H9 (cell line): ENCODE data around the gene PEG3. TPM values are rescaled to one million over a fixed set of nuclear protein-coding genes. Genes with fewer than 3 reads are reported as not detected.

Experiments
- DNase-seq: peaks from one replicate; pipeline ENCODE4 v3.0.0-alpha.2; 2017
- H2AFZ ChIP-seq: one replicate; pipeline ENCODE4 v1.6.1; 2013; ENCODE audit warnings: mild to moderate bottlenecking, low read length, control low read depth, moderate library complexity
- H2AK5ac ChIP-seq: 2 replicates; pipeline ENCODE4 v1.6.1; 2013; ENCODE audit warnings: low read length, control low read depth, mixed read lengths; ENCODE audit not compliant: insufficient read length
- H2BK120ac ChIP-seq: one replicate; pipeline ENCODE4 v1.6.1; 2013; ENCODE audit warnings: low read depth, mild to moderate bottlenecking, low read length, control low read depth, inconsistent platforms; ENCODE audit not compliant: poor library complexity, severe bottlenecking
- H2BK12ac ChIP-seq: 2 replicates; pipeline ENCODE4 v1.6.1; 2013; ENCODE audit warnings: low read length, control low read depth, mixed read lengths, low read depth; ENCODE audit not compliant: insufficient read length
- H2BK15ac ChIP-seq: 2 replicates; pipeline ENCODE4 v1.6.1; 2013; ENCODE audit warnings: low read depth, low read length, control low read depth
- H2BK20ac ChIP-seq: one replicate; pipeline ENCODE4 v1.6.1; 2013; ENCODE audit warnings: low read depth, mild to moderate bottlenecking, low read length, control low read depth, inconsistent platforms; ENCODE audit not compliant: poor library complexity, severe bottlenecking
- H2BK5ac ChIP-seq: 2 replicates; pipeline ENCODE4 v1.6.1; 2013; ENCODE audit warnings: low read length, control low read depth, mixed read lengths; ENCODE audit not compliant: insufficient read length
- H3K14ac ChIP-seq: 2 replicates; pipeline ENCODE4 v1.6.1; 2013; ENCODE audit warnings: low read length, control low read depth; ENCODE audit not compliant: insufficient read depth
- H3K18ac ChIP-seq: 2 replicates; pipeline ENCODE4 v1.6.1; 2013; ENCODE audit warnings: low read depth, mild to moderate bottlenecking, mixed read lengths, low read length, control low read depth; ENCODE audit not compliant: insufficient read length
- H3K23ac ChIP-seq: 2 replicates; pipeline ENCODE4 v1.6.1; 2013; ENCODE audit warnings: low read length, control low read depth, mixed read lengths, low read depth; ENCODE audit not compliant: insufficient read length
- H3K23me2 ChIP-seq: 2 replicates; pipeline ENCODE4 v1.6.1; 2013; ENCODE audit warnings: low read depth, mild to moderate bottlenecking, mixed read lengths, low read length, control low read depth; ENCODE audit not compliant: insufficient read length, poor library complexity, severe bottlenecking
- H3K27ac ChIP-seq: 2 replicates; pipeline ENCODE4 v1.5.1; 2013; ENCODE audit warnings: low read length, control low read depth, mixed read lengths, low read depth; ENCODE audit not compliant: insufficient read length
- H3K27me3 ChIP-seq: 2 replicates; pipeline ENCODE4 v1.6.1; 2013; ENCODE audit warnings: low read length, control low read depth, inconsistent platforms; ENCODE audit not compliant: insufficient read depth
- H3K4ac ChIP-seq: 2 replicates; pipeline ENCODE4 v1.6.1; 2013; ENCODE audit warnings: low read depth, mild to moderate bottlenecking, control low read depth, inconsistent platforms, low read length, moderate library complexity
- H3K4me1 ChIP-seq: 2 replicates; pipeline ENCODE4 v1.6.1; 2013; ENCODE audit warnings: low read length, control low read depth, inconsistent platforms; ENCODE audit not compliant: insufficient read depth
- H3K4me2 ChIP-seq: 2 replicates; pipeline ENCODE4 v1.6.1; 2013; ENCODE audit warnings: low read length, control low read depth, mixed read lengths; ENCODE audit not compliant: insufficient read length, insufficient read depth
- H3K56ac ChIP-seq: 2 replicates; pipeline ENCODE4 v1.6.1; 2013; ENCODE audit warnings: low read depth, mild to moderate bottlenecking, mixed read lengths, low read length, control low read depth; ENCODE audit not compliant: insufficient read length
- H3K79me1 ChIP-seq: 2 replicates; pipeline ENCODE4 v1.6.1; 2013; ENCODE audit warnings: low read depth, mild to moderate bottlenecking, moderate library complexity, low read length, control low read depth, inconsistent platforms; ENCODE audit not compliant: insufficient read depth, poor library complexity, severe bottlenecking
- H3K79me2 ChIP-seq: 2 replicates; pipeline ENCODE4 v1.6.1; 2013; ENCODE audit warnings: low read length, control low read depth, inconsistent platforms; ENCODE audit not compliant: insufficient read depth
- H3K9ac ChIP-seq: 2 replicates; pipeline ENCODE4 v1.6.1; 2013; ENCODE audit warnings: low read length, control low read depth, mixed read lengths; ENCODE audit not compliant: insufficient read length; ENCODE audit errors: extremely low read depth
- H3K9me3 ChIP-seq: one replicate; pipeline ENCODE4 v1.6.1; 2013; ENCODE audit warnings: low read depth, low read length, inconsistent platforms; ENCODE audit not compliant: control insufficient read depth
- H3T11ph ChIP-seq: one replicate; pipeline ENCODE4 v1.6.1; 2013; ENCODE audit warnings: mild to moderate bottlenecking, low read length, control low read depth, inconsistent platforms
- H4K20me1 ChIP-seq: one replicate; pipeline ENCODE4 v1.6.1; 2013; ENCODE audit not compliant: control insufficient read depth, insufficient read length, insufficient read depth
- H4K5ac ChIP-seq: 2 replicates; pipeline ENCODE4 v1.6.1; 2013; ENCODE audit warnings: low read depth, mild to moderate bottlenecking, mixed read lengths, low read length, control low read depth; ENCODE audit not compliant: insufficient read length
- H4K8ac ChIP-seq: replicated peaks from 2 replicates; pipeline ENCODE4 v1.6.1; 2013; ENCODE audit warnings: low read length, control low read depth, mixed read lengths, low read depth; ENCODE audit not compliant: insufficient read length
- H4K91ac ChIP-seq: 2 replicates; pipeline ENCODE4 v1.6.1; 2013; ENCODE audit warnings: low read depth, mild to moderate bottlenecking, moderate library complexity, mixed read lengths, low read length, control low read depth; ENCODE audit not compliant: insufficient read length
- H3K27ac Mint-ChIP-seq, 3 experiments: 2 replicates in 2 of 3; 3 replicates in 1 of 3; pipeline ENCODE4 v1.8.0; 2020 to 2021; ENCODE audit warnings: mixed read lengths in 3 of 3, mild to moderate bottlenecking in 1 of 3, moderate library complexity in 1 of 3
- H3K27me3 Mint-ChIP-seq: 2 replicates; pipeline ENCODE4 v1.8.0; 2021; ENCODE audit warnings: low read depth, mild to moderate bottlenecking, moderate library complexity, mixed read lengths
- H3K36me3 Mint-ChIP-seq, 3 experiments: 2 replicates in 2 of 3; 3 replicates in 1 of 3; pipeline ENCODE4 v1.8.0; 2020 to 2021; ENCODE audit warnings: low read depth in 3 of 3, mixed read lengths in 3 of 3; ENCODE audit not compliant: insufficient read depth in 1 of 3
- H3K4me1 Mint-ChIP-seq, 2 experiments: 2 replicates each; pipeline ENCODE4 v1.8.0; 2020; ENCODE audit warnings: mixed read lengths in 2 of 2
- H3K4me3 Mint-ChIP-seq, 2 experiments: 2 replicates in 1 of 2; 3 replicates in 1 of 2; pipeline ENCODE4 v1.8.0; 2020 to 2021; ENCODE audit warnings: mild to moderate bottlenecking in 2 of 2, mixed read lengths in 2 of 2, moderate library complexity in 1 of 2
- H3K9me3 Mint-ChIP-seq, 2 experiments: 2 replicates in 1 of 2; 3 replicates in 1 of 2; pipeline ENCODE4 v1.8.0; 2020; ENCODE audit warnings: mild to moderate bottlenecking in 2 of 2, mixed read lengths in 2 of 2, moderate library complexity in 1 of 2
- WGBS: extraction: QIAGEN DNeasy Blood & Tissue Kit; methylation state at CpG from one replicate; pipeline ENCODE4 v1.1.7; 2013; ENCODE audit warnings: missing lambda C conversion rate, low lambda C conversion rate, mixed read lengths; ENCODE audit not compliant: insufficient read length; ENCODE audit errors: extremely low coverage; 5-methylcytosine and 5-hydroxymethylcytosine counted together
- total RNA-seq: library from RNA; stranded (reverse); gene quantifications from 2 replicates; pipeline ENCODE4 v1.2.1, GENCODE V29; 2021
- TF ChIP-seq, protein P1 (sequence below): fragments of 200-600 bp; sonication (generic); conservative IDR thresholded peaks from 3 replicates; pipeline ENCODE4 v1.8.0; 2021; ENCODE audit warnings: antibody characterized with exemption, mild to moderate bottlenecking

PEG3 gene
- total RNA-seq, 1 experiment from 2014 or later: not detected

DNA sequence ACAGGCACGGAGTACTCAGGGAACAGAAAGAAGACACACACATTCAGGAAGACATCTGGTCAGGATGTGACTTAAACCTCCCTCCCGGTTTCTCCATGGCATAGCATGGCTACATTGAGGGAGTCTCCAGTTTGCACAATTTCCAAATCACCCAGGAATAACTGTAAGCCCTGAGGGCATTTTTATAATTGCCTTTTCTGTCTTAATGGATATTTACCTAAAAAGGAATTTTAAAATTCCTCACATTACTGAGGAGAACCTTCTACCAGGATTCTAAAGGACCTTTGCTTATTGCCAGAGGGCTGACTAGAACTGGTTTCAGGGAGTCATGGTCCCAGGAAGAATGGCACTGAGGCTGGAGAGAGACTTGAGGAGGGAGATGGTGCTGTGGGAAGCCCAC is 21.4 kb downstream of the PEG3 start:
- no peak overlapping the region for H2BK120ac ChIP-seq
- H3K27ac ChIP-seq: no peak overlapping the region
- H4K5ac ChIP-seq: no peak overlapping the region
- no peak overlapping the region for H3K9ac ChIP-seq
- H4K91ac ChIP-seq: no peak overlapping the region
- H2AK5ac ChIP-seq: no peak overlapping the region
- H3K14ac ChIP-seq: no peak overlapping the region
- TF ChIP-seq, protein P1, sequence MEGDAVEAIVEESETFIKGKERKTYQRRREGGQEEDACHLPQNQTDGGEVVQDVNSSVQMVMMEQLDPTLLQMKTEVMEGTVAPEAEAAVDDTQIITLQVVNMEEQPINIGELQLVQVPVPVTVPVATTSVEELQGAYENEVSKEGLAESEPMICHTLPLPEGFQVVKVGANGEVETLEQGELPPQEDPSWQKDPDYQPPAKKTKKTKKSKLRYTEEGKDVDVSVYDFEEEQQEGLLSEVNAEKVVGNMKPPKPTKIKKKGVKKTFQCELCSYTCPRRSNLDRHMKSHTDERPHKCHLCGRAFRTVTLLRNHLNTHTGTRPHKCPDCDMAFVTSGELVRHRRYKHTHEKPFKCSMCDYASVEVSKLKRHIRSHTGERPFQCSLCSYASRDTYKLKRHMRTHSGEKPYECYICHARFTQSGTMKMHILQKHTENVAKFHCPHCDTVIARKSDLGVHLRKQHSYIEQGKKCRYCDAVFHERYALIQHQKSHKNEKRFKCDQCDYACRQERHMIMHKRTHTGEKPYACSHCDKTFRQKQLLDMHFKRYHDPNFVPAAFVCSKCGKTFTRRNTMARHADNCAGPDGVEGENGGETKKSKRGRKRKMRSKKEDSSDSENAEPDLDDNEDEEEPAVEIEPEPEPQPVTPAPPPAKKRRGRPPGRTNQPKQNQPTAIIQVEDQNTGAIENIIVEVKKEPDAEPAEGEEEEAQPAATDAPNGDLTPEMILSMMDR: no peak
- no peak overlapping the region for H2AFZ ChIP-seq
- H3K27me3 Mint-ChIP-seq: no peaks in the 10 kb centered on the region; the same call in 1 of the 2 replicates
- no peak overlapping the region for H3K18ac ChIP-seq
- peaks cover 96% of the 10 kb centered on the region for H3K9me3 ChIP-seq
- H3T11ph ChIP-seq: no peak overlapping the region
- H2BK20ac ChIP-seq: no peak overlapping the region
- no peak overlapping the region for H3K27ac Mint-ChIP-seq
- H3K4ac ChIP-seq: no peak overlapping the region
- H2BK5ac ChIP-seq: no peak overlapping the region
- no peaks in the 10 kb centered on the region for H3K4me1 Mint-ChIP-seq
- WGBS: no CpG with 5 or more reads among the region's 2 CpGs
- H4K8ac ChIP-seq: no peak overlapping the region
- no peak overlapping the region for H3K23ac ChIP-seq
- H3K4me3 Mint-ChIP-seq: no peak overlapping the region
- no peak for DNase-seq
- no peaks in the 10 kb centered on the region for H3K79me2 ChIP-seq
- H4K20me1 ChIP-seq: no peaks in the 10 kb centered on the region
- no peak overlapping the region for H2BK15ac ChIP-seq
- peaks cover 99 to 100% of the 10 kb centered on the region in 2 experiments for H3K9me3 Mint-ChIP-seq
- H3K79me1 ChIP-seq: no peaks in the 10 kb centered on the region
- H2BK12ac ChIP-seq: no peak overlapping the region
- H3K23me2 ChIP-seq: no peaks in the 10 kb centered on the region
- no peaks in the 10 kb centered on the region for H3K4me1 ChIP-seq
- H3K27me3 ChIP-seq: no peaks in the 10 kb centered on the region
- no peak overlapping the region for H3K56ac ChIP-seq
- no peak overlapping the region for H3K4me2 ChIP-seq
- H3K36me3 Mint-ChIP-seq: peaks cover 8 to 48% (median 28%) of the 10 kb centered on the region in 3 experiments; a peak in 6 of 7 replicates
